CD8-positive, alpha-beta memory T cell (primary cell): ENCODE results near the gene CHSY1. TPM values are rescaled to one million over a fixed set of nuclear protein-coding genes. Genes with fewer than 3 reads are reported as not detected.

Source experiments
- CTCF ChIA-PET: fragments of 350-600 bp; sonication (Branson Sonifier 250); formaldehyde crosslinking; loops from one replicate; lab custom pipeline; 2021; ENCODE audit warnings: antibody characterized with exemption; lab: Charles Lee
- POLR2A ChIA-PET: fragments of 350-600 bp; sonication (Branson Sonifier 250); formaldehyde crosslinking; loops from one replicate; lab custom pipeline; 2021; ENCODE audit warnings: antibody characterized with exemption; lab: Charles Lee
- DNase-seq, 5 donors: peaks; one replicate each; pipeline versions ENCODE4 v3.0.0 to v3.0.0-alpha.2; 2020 to 2022; ENCODE audit warnings: mixed read lengths in 1 of 5
- H3K27ac ChIP-seq: one replicate; pipeline ENCODE4 v1.7.0; 2013; ENCODE audit warnings: low read depth, mild to moderate bottlenecking, low read length, moderate library complexity
- H3K27me3 ChIP-seq: 2 replicates; pipeline ENCODE4 v1.7.0; 2013; ENCODE audit warnings: low read length, mild to moderate bottlenecking; ENCODE audit not compliant: insufficient read depth, poor library complexity, severe bottlenecking
- H3K36me3 ChIP-seq: 2 replicates; pipeline ENCODE4 v1.7.0; 2013; ENCODE audit warnings: mild to moderate bottlenecking, low read length, moderate library complexity; ENCODE audit not compliant: insufficient read depth
- H3K4me1 ChIP-seq: 2 replicates; pipeline ENCODE4 v1.7.0; 2013; ENCODE audit warnings: mild to moderate bottlenecking, low read length, moderate library complexity; ENCODE audit not compliant: insufficient read depth
- H3K4me3 ChIP-seq: 2 replicates; pipeline ENCODE4 v1.7.0; 2013; ENCODE audit warnings: mild to moderate bottlenecking, low read length
- H3K9me3 ChIP-seq: 2 replicates; pipeline ENCODE4 v1.7.0; 2013; ENCODE audit warnings: mild to moderate bottlenecking, low read length
- H3K27ac Mint-ChIP-seq, 8 donors: one replicate each; pipeline ENCODE4 v1.8.0; 2020 to 2021; ENCODE audit warnings: mixed read lengths in 8 of 8, mild to moderate bottlenecking in 6 of 8, inconsistent platforms in 3 of 8, moderate library complexity in 3 of 8
- H3K27me3 Mint-ChIP-seq, 2 donors: one replicate each; pipeline ENCODE4 v1.8.0; 2020 to 2021; ENCODE audit warnings: mixed read lengths in 2 of 2, mild to moderate bottlenecking in 1 of 2, moderate library complexity in 1 of 2
- H3K36me3 Mint-ChIP-seq, 3 donors: one replicate each; pipeline ENCODE4 v1.8.0; 2020 to 2021; ENCODE audit warnings: mixed read lengths in 3 of 3, inconsistent platforms in 1 of 3, mild to moderate bottlenecking in 1 of 3
- H3K4me1 Mint-ChIP-seq, 3 donors: one replicate each; pipeline ENCODE4 v1.8.0; 2020 to 2021; ENCODE audit warnings: mixed read lengths in 3 of 3, inconsistent platforms in 1 of 3, mild to moderate bottlenecking in 1 of 3
- H3K4me3 Mint-ChIP-seq, 7 donors: one replicate each; pipeline ENCODE4 v1.8.0; 2020 to 2021; ENCODE audit warnings: mixed read lengths in 7 of 7, mild to moderate bottlenecking in 6 of 7, moderate library complexity in 4 of 7, inconsistent platforms in 2 of 7
- H3K9me3 Mint-ChIP-seq, 5 donors: one replicate each; pipeline ENCODE4 v1.8.0; 2020 to 2022; ENCODE audit warnings: mixed read lengths in 5 of 5, mild to moderate bottlenecking in 3 of 5, moderate library complexity in 2 of 5, inconsistent platforms in 1 of 5
- polyA plus RNA-seq: library from polyadenylated mRNA; unstranded; fragments of 300-500 nt; fragmentation: Illumina TruSeq; gene quantifications from one replicate; pipeline ENCODE4 v1.2.3, GENCODE V29; 2021
- total RNA-seq, 2 experiments: library from RNA; stranded (reverse); gene quantifications; one replicate each; pipeline ENCODE4 v1.2.3, GENCODE V29; 2021

CHSY1 gene
- total and polyA plus RNA-seq, 3 experiments from 2014 or later, result 3.6 to 49.7 (median 49.4) TPM

DNA sequence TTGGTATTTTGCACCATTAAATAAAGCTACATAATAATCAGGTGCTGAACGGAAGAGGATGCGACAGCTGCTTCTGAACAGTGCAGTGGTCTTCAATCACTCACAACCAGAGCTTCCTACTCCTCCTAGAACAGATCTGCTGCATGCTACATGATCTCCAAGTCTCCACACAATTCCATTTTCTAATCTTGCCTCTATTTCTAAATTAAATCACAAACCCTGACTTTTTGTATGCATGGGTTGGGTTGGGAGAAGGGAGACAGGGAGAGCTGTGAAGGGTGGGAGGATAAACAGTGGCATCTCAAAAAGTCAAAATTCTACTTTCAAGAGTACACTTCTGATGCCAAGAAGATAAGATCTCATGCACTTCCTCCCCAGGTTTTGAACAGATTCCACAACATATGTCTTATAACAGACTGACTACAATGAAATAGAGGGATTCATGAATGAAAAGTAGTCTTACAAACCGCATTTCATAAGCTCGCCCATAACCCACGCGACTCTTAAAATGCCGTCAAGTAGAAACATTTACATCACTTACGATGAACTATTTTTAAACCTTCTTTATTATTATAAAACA lies 57.2 kb downstream of the CHSY1 start:
- CTCF ChIA-PET, result interaction anchor here (1.0 to 1.7 kb wide), 2 partner anchors 22 to 179 kb away, joined by 3 to 4 read pairs; no protein-coding TSS in a partner anchor

DNA sequence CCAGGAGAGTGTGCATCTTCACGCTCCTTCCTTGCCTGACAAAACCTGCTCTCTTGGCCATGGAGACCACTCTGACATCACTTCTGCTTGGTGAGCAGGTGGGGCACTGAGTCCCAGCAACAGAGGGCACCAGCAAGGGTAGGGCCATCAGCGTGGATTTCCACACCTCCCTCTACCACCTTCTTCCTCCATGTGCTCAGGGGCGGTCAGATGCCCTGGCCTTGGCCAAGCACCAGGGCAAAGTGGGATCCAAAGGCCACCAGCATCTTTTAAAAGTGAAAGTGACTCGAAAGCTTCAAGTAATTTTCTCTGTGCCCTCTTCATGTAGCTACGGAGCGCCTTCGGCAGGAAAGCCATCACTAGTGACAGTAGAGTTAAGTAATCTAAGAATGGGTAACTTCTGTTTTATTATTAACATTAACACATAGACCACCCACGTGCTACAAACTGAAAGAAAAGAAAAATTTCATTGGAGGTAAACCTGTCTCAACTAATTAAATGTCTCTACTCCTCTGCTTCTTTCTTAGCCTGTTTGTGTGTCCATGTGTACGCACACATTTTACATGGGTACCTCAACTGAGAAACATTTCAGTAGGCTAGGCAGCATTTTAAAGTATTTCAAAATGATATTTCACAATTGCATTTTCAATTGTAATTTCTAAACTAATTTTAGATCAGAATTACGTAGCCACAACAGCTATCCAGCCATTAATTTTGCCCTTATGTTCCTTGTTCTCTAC lies 57.9 kb downstream of the CHSY1 start:
- ChIA-PET POLR2A (no interaction called here), CTCF (interaction anchor here (1.0 to 1.7 kb wide), 2 partner anchors 23 to 178 kb away, joined by 3 to 4 read pairs; no protein-coding TSS in a partner anchor)
- no peaks in the 10 kb centered on the region for H3K27me3 ChIP-seq
- Mint-ChIP-seq H3K27ac (peak overlapping the region in 2 of 8 donors; percentile 58 to 65), H3K9me3 (no peaks in the 10 kb centered on the region), H3K4me1 (peaks cover 75 to 95% (median 85%) of the 10 kb centered on the region in 3 donors), H3K27me3 (peaks cover 0 to 2% of the 10 kb centered on the region in 2 donors), H3K4me3 (peak overlapping the region in 3 of 7 donors; percentile 5 to 52 (median 51)), H3K36me3 (peaks cover 0 to 2% (median 1%) of the 10 kb centered on the region in 3 donors)
- peaks cover 30% of the 10 kb centered on the region for H3K4me1 ChIP-seq
- no peaks in the 10 kb centered on the region for H3K9me3 ChIP-seq
- H3K4me3 ChIP-seq, result peak overlapping the region; percentile 29
- no peak for DNase-seq
- no peak overlapping the region for H3K27ac ChIP-seq
- H3K36me3 ChIP-seq, result no peaks in the 10 kb centered on the region

More for the DNA sequence above, 57.2 kb downstream of the CHSY1 start:
- Mint-ChIP-seq H3K4me1 (peaks cover 73 to 95% (median 85%) of the 10 kb centered on the region in 3 donors), H3K9me3 (no peaks in the 10 kb centered on the region), H3K27me3 (peaks cover 0 to 3% of the 10 kb centered on the region in 2 donors), H3K36me3 (peaks cover 0 to 2% (median 1%) of the 10 kb centered on the region in 3 donors), H3K4me3 (peak overlapping the region; percentile 4 to 52 (median 13)), H3K27ac (peak overlapping the region in 4 of 8 donors; percentile 0 to 65 (median 24))
- Histone ChIP-seq H3K27me3 (no peaks in the 10 kb centered on the region), H3K36me3 (no peaks in the 10 kb centered on the region), H3K4me3 (peak overlapping the region; percentile 29), H3K9me3 (no peaks in the 10 kb centered on the region), H3K27ac (no peak overlapping the region), H3K4me1 (peaks cover 34% of the 10 kb centered on the region)
- POLR2A ChIA-PET, result interaction anchor here (0.5 kb wide), 1 partner anchor 55 kb away, joined by 3 read pairs; no protein-coding TSS in a partner anchor
- no peak for DNase-seq

DNA sequence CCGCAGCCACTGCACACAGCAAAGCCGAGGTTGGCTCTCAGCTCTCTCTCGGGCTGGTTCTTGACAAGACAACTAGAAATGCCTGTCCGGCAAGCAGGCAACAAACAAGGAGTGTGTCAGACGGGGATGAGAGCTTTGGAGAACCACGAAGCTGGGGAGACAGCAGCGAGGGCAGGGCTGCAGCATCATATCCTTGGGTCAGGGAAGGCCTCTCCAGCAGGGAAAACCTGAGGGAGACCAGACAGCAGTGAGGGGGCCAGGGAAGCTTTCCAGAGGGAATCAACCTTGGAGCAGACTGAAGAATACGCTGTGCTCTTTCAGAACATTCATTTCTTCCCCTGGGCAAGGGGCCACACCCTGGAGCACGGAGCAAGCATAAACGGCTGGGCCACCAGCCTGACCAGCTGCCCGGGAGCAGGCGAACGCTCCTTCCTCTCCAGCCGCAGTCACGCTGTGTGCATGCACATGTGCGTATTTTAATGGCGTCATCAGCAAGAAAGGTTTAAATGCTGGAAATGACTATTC lies 58.7 kb downstream of the CHSY1 start:
- Histone ChIP-seq H3K9me3 (no peaks in the 10 kb centered on the region), H3K27me3 (no peaks in the 10 kb centered on the region), H3K36me3 (no peaks in the 10 kb centered on the region), H3K4me1 (peaks cover 30% of the 10 kb centered on the region), H3K27ac (no peak overlapping the region), H3K4me3 (no peak overlapping the region)
- H3K27me3 Mint-ChIP-seq, result peaks cover 0 to 2% of the 10 kb centered on the region in 2 donors
- H3K36me3 Mint-ChIP-seq, result peaks cover 0 to 2% (median 1%) of the 10 kb centered on the region in 3 donors
- DNase-seq, result no peak
- CTCF ChIA-PET, result interaction anchor here (1.3 to 1.4 kb wide), 2 partner anchors 25 to 185 kb away, joined by 3 to 5 read pairs; no protein-coding TSS in a partner anchor
- no peaks in the 10 kb centered on the region for H3K9me3 Mint-ChIP-seq
- POLR2A ChIA-PET, result no interaction called here
- no peak overlapping the region for H3K4me3 Mint-ChIP-seq
- no peak overlapping the region for H3K27ac Mint-ChIP-seq
- H3K4me1 Mint-ChIP-seq, result peaks cover 77 to 95% (median 86%) of the 10 kb centered on the region in 3 donors

DNA sequence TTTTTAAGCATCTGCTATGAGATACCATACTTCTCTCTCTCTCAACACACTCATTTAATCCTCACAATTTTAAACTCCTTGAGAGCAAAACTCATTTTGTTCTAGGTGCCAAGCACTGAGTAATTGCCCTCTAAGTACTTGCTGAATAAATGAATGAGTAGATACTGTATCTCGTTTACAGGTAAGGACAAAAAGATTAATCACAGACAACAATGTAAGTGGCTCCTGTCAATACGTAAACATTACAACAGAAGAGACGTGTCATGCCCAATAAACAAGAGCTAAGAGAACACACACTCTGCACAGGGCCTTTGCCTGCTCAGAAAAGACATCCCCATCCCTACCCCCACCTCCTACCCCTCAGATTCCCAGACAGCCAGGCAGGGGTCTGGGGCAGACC lies 59.8 kb downstream of the CHSY1 start:
- peaks cover 0 to 3% (median 2%) of the 10 kb centered on the region in 3 donors for H3K36me3 Mint-ChIP-seq
- ChIA-PET POLR2A (interaction anchor here (0.5 kb wide), 1 partner anchor 98 kb away, joined by 3 read pairs; no protein-coding TSS in a partner anchor), CTCF (interaction anchor here (1.3 to 1.4 kb wide), 2 partner anchors 24 to 183 kb away, joined by 3 to 5 read pairs; no protein-coding TSS in a partner anchor)
- no peak overlapping the region for H3K27ac ChIP-seq
- H3K4me3 Mint-ChIP-seq, result peak overlapping the region in 1 of 7 donors; percentile 29
- no peaks in the 10 kb centered on the region for H3K9me3 Mint-ChIP-seq
- no peaks in the 10 kb centered on the region for H3K9me3 ChIP-seq
- H3K4me3 ChIP-seq, result no peak overlapping the region
- H3K27me3 ChIP-seq, result no peaks in the 10 kb centered on the region
- peak overlapping the region in 3 of 8 donors; percentile 18 to 58 (median 42) for H3K27ac Mint-ChIP-seq
- DNase-seq, result no peak
- peaks cover 30% of the 10 kb centered on the region for H3K4me1 ChIP-seq
- H3K4me1 Mint-ChIP-seq, result peaks cover 76 to 94% (median 89%) of the 10 kb centered on the region in 3 donors
- H3K36me3 ChIP-seq, result no peaks in the 10 kb centered on the region
- H3K27me3 Mint-ChIP-seq, result peaks cover 0 to 2% of the 10 kb centered on the region in 2 donors

DNA sequence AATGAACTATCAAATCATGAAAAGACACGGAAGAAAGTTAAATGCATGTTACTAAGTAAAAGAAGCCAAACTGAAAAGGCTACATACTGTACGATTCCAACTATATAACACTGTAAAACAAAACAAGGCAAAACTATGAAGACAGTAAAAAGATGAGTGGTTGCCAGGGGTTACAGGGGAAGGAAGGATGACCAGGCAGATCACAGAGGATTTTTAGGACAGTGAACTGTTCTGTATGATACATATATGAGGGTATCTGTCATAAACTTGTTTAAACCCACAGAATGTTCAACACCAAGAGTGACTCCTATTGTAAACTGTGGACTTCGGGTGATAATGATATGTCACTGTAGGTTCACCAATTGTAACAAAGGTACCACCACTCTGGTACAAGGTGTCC lies 60.6 kb downstream of the CHSY1 start:
- no peak for DNase-seq
- Mint-ChIP-seq H3K4me3 (no peak overlapping the region), H3K27me3 (peaks cover 0 to 2% of the 10 kb centered on the region in 2 donors), H3K4me1 (peaks cover 73 to 93% (median 87%) of the 10 kb centered on the region in 3 donors), H3K36me3 (peaks cover 0 to 6% (median 2%) of the 10 kb centered on the region in 3 donors), H3K9me3 (no peaks in the 10 kb centered on the region), H3K27ac (peak overlapping the region in 3 of 8 donors; percentile 1 to 47 (median 8))
- no peaks in the 10 kb centered on the region for H3K36me3 ChIP-seq
- H3K4me3 ChIP-seq, result no peak overlapping the region
- H3K27ac ChIP-seq, result no peak overlapping the region
- H3K4me1 ChIP-seq, result peaks cover 30% of the 10 kb centered on the region
- POLR2A ChIA-PET, result no interaction called here
- CTCF ChIA-PET, result no interaction called here
- H3K9me3 ChIP-seq, result no peaks in the 10 kb centered on the region
- H3K27me3 ChIP-seq, result no peaks in the 10 kb centered on the region

DNA sequence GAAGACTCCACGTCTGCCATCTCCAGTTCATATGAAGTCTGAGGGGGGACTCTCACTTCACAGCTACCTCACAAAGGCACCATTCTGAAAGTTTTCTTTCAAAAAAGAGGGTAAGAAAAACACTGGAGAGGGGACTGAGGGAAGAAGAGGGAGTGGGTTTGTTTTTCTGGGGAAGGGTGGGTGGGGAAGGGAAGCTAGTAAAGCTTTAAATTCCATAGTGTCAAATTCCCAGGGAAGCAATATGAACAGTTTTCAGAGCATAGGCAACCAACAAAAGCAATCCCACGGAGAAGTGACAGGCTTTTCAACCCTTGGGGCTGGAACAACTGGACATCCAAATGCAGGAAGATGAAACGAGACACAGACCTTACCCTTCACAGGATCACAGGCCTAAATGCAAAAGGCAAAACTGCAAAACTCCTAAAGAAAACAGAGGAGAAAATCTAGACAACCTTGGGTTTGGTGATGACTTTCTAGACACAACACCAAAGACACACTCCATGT lies 61.7 kb downstream of the CHSY1 start:
- Mint-ChIP-seq H3K27me3 (peaks cover 0 to 2% of the 10 kb centered on the region in 2 donors), H3K27ac (peak overlapping the region in 2 of 8 donors; percentile 5 to 47), H3K9me3 (no peaks in the 10 kb centered on the region), H3K36me3 (peaks cover 0 to 8% (median 2%) of the 10 kb centered on the region in 3 donors), H3K4me3 (no peak overlapping the region), H3K4me1 (peaks cover 70 to 89% (median 76%) of the 10 kb centered on the region in 3 donors)
- ChIA-PET CTCF (no interaction called here), POLR2A (no interaction called here)
- no peak for DNase-seq
- Histone ChIP-seq H3K36me3 (no peaks in the 10 kb centered on the region), H3K27ac (no peak overlapping the region), H3K27me3 (no peaks in the 10 kb centered on the region), H3K4me3 (no peak overlapping the region), H3K9me3 (no peaks in the 10 kb centered on the region), H3K4me1 (peaks cover 27% of the 10 kb centered on the region)

DNA sequence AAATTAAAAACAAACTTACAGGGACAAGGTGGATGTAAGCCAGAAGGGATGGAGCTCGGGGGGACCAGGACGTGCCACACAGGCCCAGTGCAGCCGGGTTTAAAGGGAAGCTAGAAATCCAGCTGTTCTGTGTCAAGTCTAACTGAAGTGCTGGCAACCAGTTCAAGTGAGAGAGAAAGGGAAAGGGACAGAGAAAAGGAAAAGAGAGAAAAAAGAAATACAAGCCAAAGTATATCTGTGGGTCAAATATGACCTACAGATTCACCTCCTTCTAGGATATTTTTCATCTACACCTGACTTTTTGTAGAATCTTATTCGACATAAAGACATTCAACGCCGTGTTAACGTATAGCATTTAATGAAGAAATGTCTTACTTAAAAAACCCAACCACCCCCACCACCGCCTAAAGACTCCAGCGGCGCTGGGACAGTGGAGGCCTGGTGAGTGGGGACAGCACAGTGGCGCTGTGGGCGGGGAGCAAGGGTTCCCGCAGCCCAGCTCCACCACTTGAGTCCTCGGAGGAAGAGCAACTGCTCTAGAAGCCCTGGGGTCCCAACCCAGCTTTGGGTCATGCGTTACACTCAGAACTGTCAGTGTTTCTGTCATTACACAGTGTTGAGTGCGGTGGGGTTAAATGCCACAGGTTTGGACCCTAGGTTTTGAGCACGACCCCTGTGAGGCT lies 62.3 kb downstream of the CHSY1 start:
- peaks cover 69 to 88% (median 70%) of the 10 kb centered on the region in 3 donors for H3K4me1 Mint-ChIP-seq
- Histone ChIP-seq H3K27me3 (no peaks in the 10 kb centered on the region), H3K27ac (no peak overlapping the region), H3K4me1 (peaks cover 22% of the 10 kb centered on the region), H3K4me3 (no peak overlapping the region), H3K36me3 (no peaks in the 10 kb centered on the region), H3K9me3 (no peaks in the 10 kb centered on the region)
- POLR2A ChIA-PET, result no interaction called here
- H3K36me3 Mint-ChIP-seq, result peaks cover 0 to 11% (median 2%) of the 10 kb centered on the region in 3 donors
- H3K27me3 Mint-ChIP-seq, result peaks cover 0 to 2% of the 10 kb centered on the region in 2 donors
- no peaks in the 10 kb centered on the region for H3K9me3 Mint-ChIP-seq
- H3K27ac Mint-ChIP-seq, result peak overlapping the region in 4 of 8 donors; percentile 10 to 55 (median 30)
- CTCF ChIA-PET, result no interaction called here
- H3K4me3 Mint-ChIP-seq, result peak overlapping the region in 4 of 7 donors; percentile 7 to 54 (median 52)
- DNase-seq, result no peak
